Esophagus muscularis mucosa (tissue), 4 donors: ENCODE measurements around the gene RNF20.

Source experiments
- EP300 ChIP-seq: sonication (generic); formaldehyde crosslinking; IDR thresholded peaks from one replicate; pipeline ENCODE4 v1.6.1; 2017; ENCODE audit warnings: antibody characterized with exemption
- POLR2A ChIP-seq: fragments of 450-650 bp; IDR thresholded peaks from one replicate; pipeline ENCODE4 v1.6.1; 2017; ENCODE audit warnings: antibody characterized with exemption, moderate library complexity, mild to moderate bottlenecking, low read depth
- POLR2AphosphoS5 ChIP-seq, 2 donors: sonication (generic); formaldehyde crosslinking; IDR thresholded peaks; one replicate each; pipeline ENCODE4 v1.6.1; 2017; ENCODE audit warnings: antibody characterized with exemption in 2 of 2
- TF ChIP-seq, protein P1 (sequence below), 3 experiments: fragments of 200-600 bp in 2 of 3; fragments of 450-650 bp in 1 of 3; sonication (generic) in 2 of 3; IDR thresholded peaks; one replicate each; pipeline ENCODE4 v1.5.1; 2017 to 2019; ENCODE audit warnings: antibody characterized with exemption in 3 of 3, mild to moderate bottlenecking in 2 of 3, moderate library complexity in 1 of 3

DNA sequence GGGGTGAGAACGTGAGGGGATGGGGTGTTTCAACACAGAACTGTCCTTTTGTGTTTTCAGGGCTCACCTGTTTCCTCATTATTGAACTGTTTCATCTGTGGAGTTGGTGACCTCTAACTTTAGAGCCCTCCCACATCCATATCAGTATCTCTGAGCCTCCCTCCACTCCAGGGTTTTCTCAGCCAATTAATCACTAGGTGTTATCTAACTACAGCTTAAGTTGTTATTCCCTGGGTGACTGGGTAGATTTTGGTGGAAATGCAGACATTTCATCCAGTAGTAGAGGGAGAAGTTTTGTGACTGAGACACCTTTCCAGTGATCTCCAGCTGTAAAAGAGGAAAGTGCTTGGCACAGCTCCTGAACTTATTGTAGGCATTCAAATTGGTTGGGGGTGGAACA lies 37.5 kb downstream of the RNF20 start:
- TF ChIP-seq, protein P1, sequence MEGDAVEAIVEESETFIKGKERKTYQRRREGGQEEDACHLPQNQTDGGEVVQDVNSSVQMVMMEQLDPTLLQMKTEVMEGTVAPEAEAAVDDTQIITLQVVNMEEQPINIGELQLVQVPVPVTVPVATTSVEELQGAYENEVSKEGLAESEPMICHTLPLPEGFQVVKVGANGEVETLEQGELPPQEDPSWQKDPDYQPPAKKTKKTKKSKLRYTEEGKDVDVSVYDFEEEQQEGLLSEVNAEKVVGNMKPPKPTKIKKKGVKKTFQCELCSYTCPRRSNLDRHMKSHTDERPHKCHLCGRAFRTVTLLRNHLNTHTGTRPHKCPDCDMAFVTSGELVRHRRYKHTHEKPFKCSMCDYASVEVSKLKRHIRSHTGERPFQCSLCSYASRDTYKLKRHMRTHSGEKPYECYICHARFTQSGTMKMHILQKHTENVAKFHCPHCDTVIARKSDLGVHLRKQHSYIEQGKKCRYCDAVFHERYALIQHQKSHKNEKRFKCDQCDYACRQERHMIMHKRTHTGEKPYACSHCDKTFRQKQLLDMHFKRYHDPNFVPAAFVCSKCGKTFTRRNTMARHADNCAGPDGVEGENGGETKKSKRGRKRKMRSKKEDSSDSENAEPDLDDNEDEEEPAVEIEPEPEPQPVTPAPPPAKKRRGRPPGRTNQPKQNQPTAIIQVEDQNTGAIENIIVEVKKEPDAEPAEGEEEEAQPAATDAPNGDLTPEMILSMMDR (IDR thresholded peaks at IDR 0.05) = no peak
- TF ChIP-seq POLR2A = no peak
- TF ChIP-seq POLR2AphosphoS5 (IDR thresholded peaks at IDR 0.05) = no peak
- TF ChIP-seq EP300 = no peak
